Amniotic stem cell (primary cell): ENCODE data around the gene MGST1.

Experiments used
- DNase-seq: peaks from one replicate; lab custom pipeline; 2025; lab: John Stamatoyannopoulos, UW

The MGST1 gene

GRCh38 chr12:16347391-16348298 is at the start of gene MGST1:
TSS of gene MGST1 (plus strand) at chr12:16347645. CDS start at chr12:16354253, 6,608 bp downstream.
- DNase-seq = no peak

- no peak for DNase-seq
Measured at GRCh38 chr12:16299403-16299802, 48.0 kb upstream of the MGST1 start.

- no peak for DNase-seq
Measured at GRCh38 chr12:16300122-16300521, 47.3 kb upstream of the MGST1 start.

GRCh38 chr12:16300736-16301135 is 46.7 kb upstream of the MGST1 start:
- no peak for DNase-seq

GRCh38 chr12:16303939-16304338 is 43.5 kb upstream of the MGST1 start:
- no peak for DNase-seq

- DNase-seq = no peak
Measured at GRCh38 chr12:16307856-16308475, 39.5 kb upstream of the MGST1 start.

- DNase-seq = no peak
Measured at GRCh38 chr12:16310934-16311333, 36.5 kb upstream of the MGST1 start.

GRCh38 chr12:16323010-16323409 is 24.4 kb upstream of the MGST1 start:
- no peak for DNase-seq

GRCh38 chr12:16323638-16324037 is 23.8 kb upstream of the MGST1 start:
- DNase-seq = no peak

GRCh38 chr12:16324272-16324671 is 23.2 kb upstream of the MGST1 start:
- DNase-seq = no peak

GRCh38 chr12:16324772-16325171 is 22.7 kb upstream of the MGST1 start:
- DNase-seq = no peak

GRCh38 chr12:16325426-16325825 is 22.0 kb upstream of the MGST1 start:
- no peak for DNase-seq

GRCh38 chr12:16327963-16328362 is 19.5 kb upstream of the MGST1 start:
- DNase-seq = no peak

- no peak for DNase-seq
Measured at GRCh38 chr12:16329594-16329993, 17.9 kb upstream of the MGST1 start.

- DNase-seq = no peak
Measured at GRCh38 chr12:16330560-16330959, 16.9 kb upstream of the MGST1 start.

GRCh38 chr12:16331998-16332397 is 15.4 kb upstream of the MGST1 start:
- no peak for DNase-seq

- no peak for DNase-seq
Measured at GRCh38 chr12:16335838-16336237, 11.6 kb upstream of the MGST1 start.

GRCh38 chr12:16344269-16344668 is 3.2 kb upstream of the MGST1 start:
- no peak for DNase-seq

GRCh38 chr12:16345105-16345504 is 2.3 kb upstream of the MGST1 start:
- no peak for DNase-seq

- DNase-seq = no peak
Measured at GRCh38 chr12:16346958-16347357, 487 bp upstream of the MGST1 start.

- no peak for DNase-seq
Measured at GRCh38 chr12:16348435-16349130, 1.1 kb downstream of the MGST1 start.

- no peak for DNase-seq
Measured at GRCh38 chr12:16349131-16349460, 1.7 kb downstream of the MGST1 start.

- no peak for DNase-seq
Measured at GRCh38 chr12:16350682-16351081, 3.2 kb downstream of the MGST1 start.
